ENCODE data around the gene MRPL1.
"Not testable (repeated sequence)": the region's sequence is repeated elsewhere in the genome, so short reads cannot be mapped to it uniquely, and the experiment has no call there.

The MRPL1 gene

DNA sequence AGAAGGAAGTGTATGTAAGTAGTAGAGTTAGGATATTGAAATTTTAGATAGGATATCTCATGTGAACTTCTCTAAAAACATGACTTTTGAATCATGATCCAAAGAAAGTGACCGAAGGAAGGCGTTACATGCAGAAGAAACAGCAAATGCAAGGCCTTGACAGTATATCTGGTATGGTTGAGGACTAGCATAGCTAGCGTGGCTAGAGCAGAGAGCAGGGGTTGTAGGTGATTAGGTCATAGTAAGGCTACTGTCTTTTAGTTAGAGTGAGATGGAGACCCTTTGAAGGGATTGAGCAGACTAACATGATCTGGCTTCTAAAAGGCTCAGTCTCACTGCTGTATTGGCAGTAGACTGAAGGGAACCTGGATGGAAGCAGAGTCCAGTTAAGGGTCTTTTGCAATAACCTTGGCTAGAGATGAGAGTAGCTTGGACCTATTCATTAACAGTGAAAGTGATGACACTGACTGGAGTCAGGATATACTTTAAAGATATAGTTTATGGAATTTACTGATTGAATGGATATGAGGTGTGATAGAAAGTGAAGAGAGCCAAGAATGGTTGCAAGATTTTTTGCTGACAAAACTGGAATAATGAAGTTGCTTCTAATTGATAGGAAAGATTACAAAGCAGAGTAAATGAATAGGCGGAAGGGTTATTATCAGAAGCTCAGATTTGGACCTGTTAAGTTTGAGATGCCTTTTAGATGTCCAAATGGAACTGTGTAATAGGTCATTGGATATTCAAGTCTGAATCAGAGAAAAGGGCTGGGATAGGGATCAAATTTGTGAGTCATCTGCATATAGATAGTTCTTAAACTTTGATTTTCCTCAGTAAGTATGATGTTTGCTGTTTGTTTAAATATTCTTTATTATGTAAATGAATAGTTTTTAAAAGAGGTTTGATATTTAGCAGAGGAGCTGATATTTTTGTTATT is 59.8 kb downstream of the MRPL1 start:
- Mint-ChIP-seq H3K27me3 (no peaks in the 10 kb centered on the region), H3K36me3 (peaks cover 39% of the 10 kb centered on the region), H3K4me1 (peaks cover 26% of the 10 kb centered on the region), H3K27ac (no peak overlapping the region), H3K4me3 (no peak overlapping the region), H3K9me3 (peaks cover 10% of the 10 kb centered on the region)

DNA sequence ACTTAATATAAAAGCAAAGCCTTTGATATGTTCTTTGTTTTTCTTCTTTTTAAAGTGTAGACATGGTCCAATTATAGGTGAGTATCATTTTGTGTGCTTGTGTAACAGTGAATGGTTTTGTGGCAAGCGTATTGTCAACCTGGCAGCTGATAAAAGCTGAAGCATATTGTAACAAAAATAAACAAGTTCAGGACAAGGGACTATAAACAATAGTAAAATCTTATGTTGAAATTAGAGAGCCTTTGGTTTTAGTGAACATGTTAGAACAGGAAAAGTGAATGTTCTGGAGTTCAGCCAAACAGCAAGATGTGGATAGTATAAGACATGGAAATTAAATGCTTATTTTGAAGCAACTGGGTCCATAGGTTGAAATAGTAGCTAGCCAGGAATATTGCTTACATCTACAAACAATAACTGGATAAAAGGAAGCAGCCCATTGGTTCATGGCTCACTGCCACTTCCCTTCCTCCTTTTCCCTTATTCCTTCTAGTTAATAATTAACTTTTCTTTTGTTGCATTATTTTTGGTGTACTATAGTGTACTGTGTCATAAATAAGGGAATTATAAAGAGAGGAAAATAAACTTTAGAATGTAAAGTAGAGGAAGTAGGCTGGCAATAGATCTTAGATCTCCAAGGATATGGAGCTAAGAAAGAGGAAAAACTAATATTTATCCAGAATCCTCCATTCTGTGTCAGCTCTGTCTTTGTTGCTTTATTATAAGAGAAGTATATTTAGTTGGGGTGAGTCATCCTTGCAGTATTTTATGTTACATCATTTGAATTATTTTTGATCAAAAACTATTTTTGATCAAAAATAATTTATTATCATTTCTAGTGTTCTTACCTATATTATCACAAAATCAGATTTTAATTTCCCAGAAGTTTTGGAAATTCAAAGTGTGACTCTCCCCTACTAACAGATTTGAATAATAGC is 65.6 kb downstream of the MRPL1 start:
- H3K36me3 Mint-ChIP-seq: peaks cover 35% of the 10 kb centered on the region
- H3K27ac Mint-ChIP-seq: no peak overlapping the region
- H3K4me3 Mint-ChIP-seq: no peak overlapping the region
- no peaks in the 10 kb centered on the region for H3K27me3 Mint-ChIP-seq
- no peaks in the 10 kb centered on the region for H3K9me3 Mint-ChIP-seq
- no peaks in the 10 kb centered on the region for H3K4me1 Mint-ChIP-seq

DNA sequence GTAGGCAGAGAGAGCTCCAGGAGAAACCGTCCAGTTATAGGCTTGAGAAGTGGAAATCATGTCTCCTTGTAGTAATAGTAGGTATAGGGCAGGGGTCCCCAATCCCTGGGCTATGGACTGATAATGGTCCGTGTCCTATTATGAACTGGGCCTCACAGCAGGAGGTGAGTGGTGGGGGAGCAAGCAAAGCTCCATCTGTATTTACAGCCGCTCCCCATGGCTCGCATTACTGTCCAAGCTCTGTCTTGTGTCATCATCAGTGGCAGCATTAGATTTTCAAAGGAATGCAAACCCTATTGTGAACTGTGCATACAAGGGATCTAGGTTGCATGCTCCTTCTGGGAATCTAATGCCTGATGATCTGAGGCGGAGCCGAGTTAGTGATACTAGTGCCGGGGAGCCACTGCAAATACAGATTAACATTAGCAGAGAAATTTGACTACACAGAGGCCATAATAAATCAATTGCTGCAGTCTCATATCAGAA is 67.6 kb downstream of the MRPL1 start:
- H3K4me3 Mint-ChIP-seq: no peak overlapping the region
- no peak overlapping the region for H3K27ac Mint-ChIP-seq

DNA sequence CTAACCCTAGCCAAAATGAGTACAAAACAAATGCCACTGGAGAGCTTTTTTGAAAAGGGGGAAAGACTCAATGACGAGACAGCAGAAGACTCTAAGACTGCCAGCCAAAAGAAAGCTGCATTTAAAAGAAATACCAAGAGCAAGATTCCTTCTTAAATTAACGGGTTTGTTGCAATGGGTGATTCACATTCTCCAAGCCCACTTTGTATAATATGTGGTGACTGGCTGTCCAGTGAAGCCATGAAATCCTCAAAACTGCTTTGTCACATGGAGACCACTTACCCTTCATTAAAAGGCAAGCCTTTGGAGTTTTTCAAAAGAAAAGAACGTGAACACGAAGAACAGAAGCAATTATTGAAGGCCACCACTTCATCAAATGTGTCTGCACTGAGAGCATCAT is 68.2 kb downstream of the MRPL1 start:
- Mint-ChIP-seq H3K4me3 (no peak overlapping the region), H3K36me3 (peaks cover 30% of the 10 kb centered on the region), H3K27me3 (no peaks in the 10 kb centered on the region), H3K4me1 (no peaks in the 10 kb centered on the region), H3K9me3 (no peaks in the 10 kb centered on the region), H3K27ac (no peak overlapping the region)

More for the DNA sequence above, 67.6 kb downstream of the MRPL1 start:
- Mint-ChIP-seq H3K36me3 (peaks cover 34% of the 10 kb centered on the region), H3K4me1 (no peaks in the 10 kb centered on the region), H3K27me3 (no peaks in the 10 kb centered on the region), H3K9me3 (no peaks in the 10 kb centered on the region)

DNA sequence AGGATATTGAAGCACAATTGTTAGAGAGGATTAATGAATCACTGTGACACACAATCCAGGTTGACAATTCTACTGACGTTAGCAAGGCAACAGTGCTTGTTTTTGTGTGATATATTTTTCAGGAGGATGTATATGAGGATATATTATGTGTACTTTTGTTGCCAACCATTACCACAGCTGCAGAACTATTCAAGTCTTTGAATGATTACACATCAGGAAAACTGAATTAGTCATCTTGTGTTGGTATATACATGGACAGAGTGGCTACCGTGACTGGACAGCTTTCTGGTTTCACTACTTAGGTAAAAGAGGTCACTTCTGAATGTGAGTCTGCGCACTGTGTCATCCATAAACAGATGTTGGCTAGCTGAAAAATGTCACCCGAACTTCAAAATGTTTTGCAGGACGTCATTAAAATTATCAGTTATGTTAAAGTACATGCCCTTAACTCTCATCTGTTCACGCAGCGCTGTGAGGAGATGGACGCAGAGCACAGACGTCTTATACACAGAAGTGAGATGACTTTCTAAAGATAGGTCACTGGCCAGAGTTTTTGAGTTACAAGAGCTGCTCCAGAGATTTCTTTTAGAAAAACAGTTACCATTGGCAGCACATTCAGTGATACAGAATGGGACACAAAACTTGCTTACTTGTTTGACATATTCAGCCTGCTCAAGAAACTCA is 69.0 kb downstream of the MRPL1 start:
- H3K27ac Mint-ChIP-seq: no peak overlapping the region
- H3K9me3 Mint-ChIP-seq: no peaks in the 10 kb centered on the region
- H3K36me3 Mint-ChIP-seq: peaks cover 29% of the 10 kb centered on the region
- no peak overlapping the region for H3K4me3 Mint-ChIP-seq
- H3K27me3 Mint-ChIP-seq: no peaks in the 10 kb centered on the region
- no peaks in the 10 kb centered on the region for H3K4me1 Mint-ChIP-seq

DNA sequence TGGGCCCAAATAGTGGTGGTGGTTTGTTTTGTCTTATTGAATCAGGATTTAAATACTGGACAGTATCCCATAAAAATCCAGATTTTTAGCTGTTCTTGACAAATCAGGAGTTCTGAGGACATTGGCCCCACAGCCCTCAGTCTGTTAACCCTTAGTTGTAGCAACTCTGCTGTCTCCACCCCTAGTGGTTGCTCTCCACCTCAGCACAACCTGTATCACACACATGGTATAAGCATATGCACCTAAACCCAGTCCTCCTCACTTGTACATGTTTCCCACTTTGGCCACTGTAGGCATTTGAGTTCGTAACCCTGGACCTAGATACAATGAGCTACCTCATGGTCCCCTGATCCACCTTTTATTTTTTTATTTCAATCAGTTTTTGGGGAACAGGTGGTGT is 75.9 kb downstream of the MRPL1 start:
- no peak overlapping the region for H3K27ac Mint-ChIP-seq
- peaks cover 54% of the 10 kb centered on the region for H3K36me3 Mint-ChIP-seq

DNA sequence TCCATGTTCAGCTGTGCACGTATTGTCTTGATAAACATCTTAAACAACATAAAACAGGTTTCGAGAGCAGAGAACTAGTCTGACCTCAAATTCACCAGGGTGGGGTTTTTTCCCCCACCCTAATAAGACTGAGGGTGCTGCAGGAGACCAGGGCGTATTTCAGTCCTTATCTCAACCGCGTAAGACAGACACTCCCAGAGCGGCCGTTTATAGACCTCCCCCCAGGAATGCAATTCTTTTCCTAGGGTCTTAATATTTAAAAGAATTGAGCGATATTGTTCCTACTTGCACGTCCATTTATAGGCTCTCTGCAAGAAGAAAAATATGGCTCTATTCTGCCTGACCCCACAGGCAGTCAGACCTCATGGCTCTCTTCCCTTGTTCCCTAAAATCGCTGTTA is 83.3 kb downstream of the MRPL1 start:
- H3K4me3 Mint-ChIP-seq, H3K27ac Mint-ChIP-seq, H3K27me3 Mint-ChIP-seq: not testable (repeated sequence)
- Mint-ChIP-seq H3K9me3 (peaks cover 15% of the 10 kb centered on the region), H3K4me1 (peaks cover 16% of the 10 kb centered on the region), H3K36me3 (peaks cover 35% of the 10 kb centered on the region)

More for the DNA sequence above, 75.9 kb downstream of the MRPL1 start:
- Mint-ChIP-seq H3K27me3 (no peaks in the 10 kb centered on the region), H3K4me1 (peaks cover 31% of the 10 kb centered on the region), H3K4me3 (no peak overlapping the region), H3K9me3 (no peaks in the 10 kb centered on the region)

DNA sequence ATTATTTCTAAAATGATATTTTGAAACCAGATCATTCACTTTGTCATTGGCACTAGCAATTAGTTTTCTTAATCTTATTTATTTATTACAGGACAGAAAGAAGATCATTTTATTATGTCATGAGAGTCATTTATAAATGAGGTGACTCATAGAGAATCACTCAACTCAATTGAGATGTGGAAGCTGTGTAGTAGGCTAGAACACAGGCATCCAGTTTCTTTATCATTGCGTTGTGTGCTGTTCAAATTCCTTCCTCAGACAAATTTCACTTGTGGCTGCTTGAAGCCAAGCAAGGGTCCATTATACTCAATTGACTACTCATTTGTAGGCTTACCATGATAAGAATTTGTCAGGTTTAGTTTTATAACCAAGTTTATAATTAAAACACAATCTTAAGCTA is 87.6 kb downstream of the MRPL1 start:
- Mint-ChIP-seq H3K36me3 (peaks cover 14% of the 10 kb centered on the region), H3K4me3 (no peak overlapping the region), H3K27me3 (no peaks in the 10 kb centered on the region), H3K9me3 (peaks cover 6% of the 10 kb centered on the region), H3K27ac (no peak overlapping the region), H3K4me1 (no peaks in the 10 kb centered on the region)

DNA sequence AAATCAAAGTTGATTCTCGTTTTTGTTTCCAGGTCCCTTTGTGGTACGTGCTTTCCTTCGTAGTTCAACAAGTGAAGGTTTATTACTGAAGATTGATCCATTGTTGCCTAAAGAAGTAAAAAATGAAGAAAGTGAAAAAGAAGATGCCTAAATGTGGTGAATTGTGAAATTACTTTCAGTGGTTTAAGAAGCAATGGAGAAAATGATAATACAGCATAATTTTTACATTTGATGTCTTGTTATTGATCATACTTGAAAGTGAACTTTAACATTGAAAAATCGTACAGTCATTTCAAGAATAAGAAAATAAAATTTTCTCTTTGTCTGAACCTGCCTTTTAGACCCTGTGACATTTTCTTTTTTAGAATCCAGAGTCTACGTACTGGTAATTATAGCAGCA is 89.8 kb downstream of the MRPL1 start:
- H3K4me1 Mint-ChIP-seq: peaks cover 12% of the 10 kb centered on the region
- H3K36me3 Mint-ChIP-seq: peaks cover 7% of the 10 kb centered on the region
- H3K4me3 Mint-ChIP-seq: no peak overlapping the region
- H3K9me3 Mint-ChIP-seq: no peaks in the 10 kb centered on the region
- H3K27ac Mint-ChIP-seq: no peak overlapping the region
- no peaks in the 10 kb centered on the region for H3K27me3 Mint-ChIP-seq

DNA sequence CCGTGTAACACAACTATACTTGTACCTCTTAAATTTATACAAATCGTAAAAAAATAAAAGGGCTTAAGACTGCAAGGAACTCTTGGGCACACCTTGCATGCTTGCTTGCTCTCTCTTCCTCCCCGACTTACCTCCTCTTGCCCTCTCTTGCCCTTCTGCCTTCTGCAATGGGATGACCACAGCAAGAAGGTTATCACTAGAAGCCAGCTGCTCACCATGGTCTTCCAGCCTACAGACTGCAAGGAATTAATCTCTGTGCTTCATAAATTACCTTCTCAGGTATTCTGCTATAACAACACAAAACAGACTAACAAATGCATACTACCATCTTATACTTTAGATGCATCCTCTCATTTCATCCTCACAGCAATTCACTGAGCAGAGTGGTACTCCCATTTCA is 92.1 kb downstream of the MRPL1 start:
- Mint-ChIP-seq H3K9me3 (no peaks in the 10 kb centered on the region), H3K4me3 (no peak overlapping the region), H3K27me3 (no peaks in the 10 kb centered on the region), H3K36me3 (peaks cover 7% of the 10 kb centered on the region), H3K4me1 (peaks cover 15% of the 10 kb centered on the region), H3K27ac (no peak overlapping the region)

DNA sequence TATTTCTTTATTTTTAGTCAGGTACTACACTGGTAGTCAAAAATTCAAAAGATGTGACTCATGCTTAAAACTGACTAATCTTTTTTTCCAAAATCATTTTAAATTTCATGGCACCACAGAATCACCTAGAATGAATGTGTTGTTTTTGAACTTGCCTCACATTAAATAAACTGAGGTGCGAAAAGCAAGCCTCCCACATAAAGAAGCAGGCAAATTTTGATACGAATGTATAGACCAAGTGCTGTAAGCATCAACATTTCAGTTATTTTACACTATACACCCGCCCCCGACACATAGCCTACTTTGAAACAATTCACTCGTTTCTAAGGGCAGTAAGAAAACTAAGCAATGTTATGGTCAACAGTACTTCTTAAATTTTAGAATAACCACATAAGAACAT is 94.3 kb downstream of the MRPL1 start:
- peaks cover 4% of the 10 kb centered on the region for H3K36me3 Mint-ChIP-seq
- peak overlapping the region; percentile 30 for H3K27ac Mint-ChIP-seq

DNA sequence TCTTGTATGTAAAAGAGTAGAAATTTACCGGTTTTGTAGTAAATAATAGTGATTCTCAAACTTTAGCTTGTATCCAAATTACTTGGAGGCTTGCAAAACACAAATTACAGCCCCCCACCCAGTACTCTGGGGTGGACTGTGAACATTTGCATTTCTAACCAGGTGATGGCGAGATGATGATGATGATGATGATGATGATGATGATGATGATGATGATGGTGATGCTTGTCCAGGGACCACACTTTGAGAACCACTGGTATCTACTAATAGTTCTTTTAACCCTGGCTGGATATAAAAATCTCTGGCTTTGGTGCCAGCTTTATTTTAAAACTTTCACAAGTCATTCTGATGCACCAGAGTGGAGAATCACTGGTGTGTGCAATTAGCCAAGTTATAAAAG is 96.3 kb downstream of the MRPL1 start:
- Mint-ChIP-seq H3K27me3 (no peaks in the 10 kb centered on the region), H3K4me1 (peaks cover 22% of the 10 kb centered on the region), H3K4me3 (no peak overlapping the region), H3K27ac (no peak overlapping the region), H3K36me3 (no peaks in the 10 kb centered on the region), H3K9me3 (no peaks in the 10 kb centered on the region)

More for the DNA sequence above, 94.3 kb downstream of the MRPL1 start:
- Mint-ChIP-seq H3K4me3 (no peak overlapping the region), H3K27me3 (no peaks in the 10 kb centered on the region), H3K9me3 (no peaks in the 10 kb centered on the region), H3K4me1 (peaks cover 15% of the 10 kb centered on the region)

DNA sequence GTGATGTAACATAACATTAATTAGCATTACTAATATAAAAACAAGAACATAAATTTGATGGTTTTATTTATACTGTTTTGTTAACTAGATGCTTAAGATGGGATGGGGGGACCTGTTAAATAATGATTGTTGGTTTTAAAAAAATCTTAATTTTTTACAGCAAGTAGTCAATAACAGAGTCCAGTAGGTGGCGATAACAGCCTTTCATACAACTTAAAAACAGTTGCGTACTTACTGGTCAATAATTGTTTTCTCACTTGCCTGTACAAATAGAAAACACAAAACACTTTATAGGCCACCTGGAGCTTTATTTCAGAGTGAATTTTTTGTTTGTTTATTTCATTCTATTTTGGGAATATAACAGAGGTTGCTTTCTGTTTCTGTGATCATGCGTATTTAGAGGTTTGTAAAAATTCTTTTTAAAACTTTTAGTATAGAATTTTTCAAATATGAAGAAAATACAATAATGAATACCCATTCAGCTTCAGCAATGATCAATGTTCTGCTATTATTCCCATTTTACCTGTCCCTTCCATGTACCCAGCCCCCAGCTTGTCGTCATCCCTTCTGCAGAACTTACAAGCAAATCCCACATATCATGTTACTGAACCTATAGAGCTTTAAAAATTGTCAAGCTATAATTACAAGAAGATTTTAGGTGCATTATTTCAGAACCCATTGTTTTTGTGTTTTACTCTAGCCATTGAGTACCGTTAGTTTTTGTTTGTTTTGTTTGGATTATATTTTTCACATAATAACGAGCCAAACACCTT is 97.1 kb downstream of the MRPL1 start:
- Mint-ChIP-seq H3K4me3 (no peak overlapping the region), H3K27me3 (no peaks in the 10 kb centered on the region), H3K9me3 (no peaks in the 10 kb centered on the region), H3K4me1 (peaks cover 22% of the 10 kb centered on the region), H3K27ac (no peak overlapping the region), H3K36me3 (no peaks in the 10 kb centered on the region)

DNA sequence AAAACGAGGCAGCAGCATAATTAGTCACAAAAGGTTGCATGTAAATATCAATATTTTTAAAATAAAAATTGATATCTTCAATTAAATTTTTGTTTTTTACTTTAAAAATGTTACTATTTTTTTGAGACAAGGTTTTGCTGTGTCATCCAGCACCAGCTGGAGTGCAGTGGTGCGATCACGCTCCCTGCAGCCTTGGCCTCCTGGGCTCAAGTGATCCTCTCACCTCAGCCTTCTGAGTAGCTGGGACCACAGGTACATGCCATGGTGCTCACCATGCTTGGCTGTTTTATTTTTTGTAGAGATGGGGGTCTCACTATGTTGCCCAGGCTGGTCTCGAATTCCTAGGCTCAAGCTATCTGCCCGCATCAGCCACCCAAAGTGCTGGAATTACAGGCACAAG is 97.7 kb downstream of the MRPL1 start:
- Mint-ChIP-seq H3K4me3 (no peak overlapping the region), H3K27me3 (no peaks in the 10 kb centered on the region), H3K27ac (no peak overlapping the region)

DNA sequence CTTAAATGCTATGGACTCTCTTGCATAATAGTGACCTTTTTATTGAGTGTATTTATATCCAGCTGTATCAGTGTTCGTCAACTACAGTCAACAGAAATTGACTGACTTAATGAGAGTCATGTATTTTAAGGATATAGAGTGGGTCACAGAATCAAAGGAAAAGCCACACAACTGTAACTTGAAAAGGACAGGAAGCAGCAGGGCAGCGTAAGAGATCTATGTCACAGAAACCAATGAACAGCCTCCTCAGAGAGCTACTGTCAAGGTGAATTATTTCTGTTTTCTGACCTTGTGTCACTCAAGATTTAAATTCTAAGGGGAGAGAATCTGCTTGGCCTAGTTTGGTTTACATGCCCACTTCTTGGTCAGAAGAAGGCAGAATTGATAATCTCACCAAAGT is 100.4 kb downstream of the MRPL1 start:
- H3K4me3 Mint-ChIP-seq: no peak overlapping the region

More for the DNA sequence above, 97.7 kb downstream of the MRPL1 start:
- Mint-ChIP-seq H3K36me3 (no peaks in the 10 kb centered on the region), H3K4me1 (peaks cover 22% of the 10 kb centered on the region), H3K9me3 (no peaks in the 10 kb centered on the region)

More for the DNA sequence above, 100.4 kb downstream of the MRPL1 start:
- no peaks in the 10 kb centered on the region for H3K36me3 Mint-ChIP-seq
- H3K27ac Mint-ChIP-seq: peak overlapping the region; percentile 47
- no peaks in the 10 kb centered on the region for H3K9me3 Mint-ChIP-seq
- H3K27me3 Mint-ChIP-seq: peaks cover 2% of the 10 kb centered on the region
- peaks cover 7% of the 10 kb centered on the region for H3K4me1 Mint-ChIP-seq

Data from activated naive CD4-positive, alpha-beta T cell treated with anti-CD3 and anti-CD28 coated beads, Interleukin-2, amount 50 U/mL, for 24 hours (primary cell).